ENCODE results near the gene SLC12A8.

SLC12A8 gene

GRCh38 chr3:125149462-125149861 lies 63.1 kb downstream of the SLC12A8 start:
- no peaks in the 10 kb centered on the region for H3K79me2 ChIP-seq (ENCODE audit: insufficient read depth, low read length)
- H4K20me1 ChIP-seq (ENCODE audit: insufficient read depth, low read length, poor library complexity, severe bottlenecking): no peaks in the 10 kb centered on the region
- no peak overlapping the region for H3K4me3 ChIP-seq (ENCODE audit: low read length, poor library complexity, severe bottlenecking)
- no peaks in the 10 kb centered on the region for H3K27me3 ChIP-seq (ENCODE audit: insufficient read depth, low read length, poor library complexity, severe bottlenecking)
- H3K4me2 ChIP-seq (ENCODE audit: low read depth, low read length, poor library complexity, severe bottlenecking): no peak overlapping the region
- no peaks in the 10 kb centered on the region for H3K9me3 ChIP-seq (ENCODE audit: insufficient read depth, low read depth, low read length)
- no peaks in the 10 kb centered on the region for H3F3A ChIP-seq (ENCODE audit: low read depth)
- no peak overlapping the region for H3K9ac ChIP-seq (ENCODE audit: low read depth, low read length, poor library complexity, severe bottlenecking)
- H2AFZ ChIP-seq (ENCODE audit: low read length): no peak overlapping the region
- H3K4me1 ChIP-seq (ENCODE audit: insufficient read depth, low read length, poor library complexity, severe bottlenecking): peaks cover 5% of the 10 kb centered on the region
- TF ChIP-seq EZH2phosphoT487 (IDR thresholded peaks at IDR 0.05; ENCODE audit: borderline replicate concordance): no peak
- no peak for TF ChIP-seq CTCF (conservative IDR thresholded peaks at IDR 0.05; ENCODE audit: low read length)
- H3K9me2 ChIP-seq (replicated peaks; ENCODE audit: low read depth, low read length): no peaks in the 10 kb centered on the region
- no peaks in the 10 kb centered on the region for H3K36me3 ChIP-seq (ENCODE audit: insufficient read depth, low read length)

DNA sequence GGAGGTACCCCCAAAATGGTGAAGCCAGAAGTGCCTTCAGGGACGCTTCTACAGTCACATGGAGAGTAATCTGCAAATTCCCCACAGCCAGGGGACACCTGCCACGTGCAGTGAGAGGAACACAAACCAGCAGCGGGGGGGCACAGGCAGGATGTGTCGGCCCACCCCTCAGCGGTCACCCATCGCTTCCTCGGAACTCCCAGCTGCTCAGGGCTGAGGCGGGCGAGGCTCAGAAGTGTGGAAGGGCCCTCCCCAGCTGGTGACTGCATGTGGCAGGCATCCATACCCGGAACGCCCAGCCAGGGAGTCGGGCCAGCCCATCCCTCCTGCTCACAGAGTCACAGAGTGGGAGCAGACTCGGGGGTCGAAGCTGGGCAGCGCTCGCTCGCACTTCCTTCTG lies 63.7 kb downstream of the SLC12A8 start:
- Histone ChIP-seq H3K4me1 (ENCODE audit: insufficient read depth, low read length, poor library complexity, severe bottlenecking) (peaks cover 5% of the 10 kb centered on the region), H3K27me3 (ENCODE audit: insufficient read depth, low read length, poor library complexity, severe bottlenecking) (no peaks in the 10 kb centered on the region), H3K4me3 (ENCODE audit: low read length, poor library complexity, severe bottlenecking) (no peak overlapping the region), H3K79me2 (ENCODE audit: insufficient read depth, low read length) (no peaks in the 10 kb centered on the region), H2AFZ (ENCODE audit: low read length) (no peak overlapping the region), H3F3A (ENCODE audit: low read depth) (no peaks in the 10 kb centered on the region), H3K36me3 (ENCODE audit: insufficient read depth, low read length) (no peaks in the 10 kb centered on the region), H3K9ac (ENCODE audit: low read depth, low read length, poor library complexity, severe bottlenecking) (no peak overlapping the region), H3K9me3 (ENCODE audit: insufficient read depth, low read depth, low read length) (no peaks in the 10 kb centered on the region), H3K9me2 (replicated peaks; ENCODE audit: low read depth, low read length) (no peaks in the 10 kb centered on the region), H3K4me2 (ENCODE audit: low read depth, low read length, poor library complexity, severe bottlenecking) (no peak overlapping the region), H4K20me1 (ENCODE audit: insufficient read depth, low read length, poor library complexity, severe bottlenecking) (no peaks in the 10 kb centered on the region)
- no peak for TF ChIP-seq EZH2phosphoT487 (IDR thresholded peaks at IDR 0.05; ENCODE audit: borderline replicate concordance)
- no peak for TF ChIP-seq CTCF (conservative IDR thresholded peaks at IDR 0.05; ENCODE audit: low read length)

GRCh38 chr3:125148016-125148812 lies 64.3 kb downstream of the SLC12A8 start:
- no peak overlapping the region for H3K9ac ChIP-seq (ENCODE audit: low read depth, low read length, poor library complexity, severe bottlenecking)
- no peaks in the 10 kb centered on the region for H3K9me3 ChIP-seq (ENCODE audit: insufficient read depth, low read depth, low read length)
- peaks cover 5% of the 10 kb centered on the region for H3K4me1 ChIP-seq (ENCODE audit: insufficient read depth, low read length, poor library complexity, severe bottlenecking)
- no peak overlapping the region for H3K4me2 ChIP-seq (ENCODE audit: low read depth, low read length, poor library complexity, severe bottlenecking)
- no peaks in the 10 kb centered on the region for H3K36me3 ChIP-seq (ENCODE audit: insufficient read depth, low read length)
- H4K20me1 ChIP-seq (ENCODE audit: insufficient read depth, low read length, poor library complexity, severe bottlenecking): no peaks in the 10 kb centered on the region
- no peak overlapping the region for H3K4me3 ChIP-seq (ENCODE audit: low read length, poor library complexity, severe bottlenecking)
- H2AFZ ChIP-seq (ENCODE audit: low read length): no peak overlapping the region
- no peak for TF ChIP-seq CTCF (conservative IDR thresholded peaks at IDR 0.05; ENCODE audit: low read length)
- TF ChIP-seq EZH2phosphoT487 (IDR thresholded peaks at IDR 0.05; ENCODE audit: borderline replicate concordance): no peak
- no peaks in the 10 kb centered on the region for H3K79me2 ChIP-seq (ENCODE audit: insufficient read depth, low read length)
- no peaks in the 10 kb centered on the region for H3K27me3 ChIP-seq (ENCODE audit: insufficient read depth, low read length, poor library complexity, severe bottlenecking)
- no peaks in the 10 kb centered on the region for H3F3A ChIP-seq (ENCODE audit: low read depth)
- no peaks in the 10 kb centered on the region for H3K9me2 ChIP-seq (replicated peaks; ENCODE audit: low read depth, low read length)

Measured in Loucy (cell line).